Measurements from ENCODE around the gene ADAMTSL5.

The ADAMTSL5 gene

GRCh38 chr19:1489463-1490310, 23.1 kb downstream of the ADAMTSL5 start:
- H3K27ac ChIP-seq (ENCODE audit: poor library complexity, severe bottlenecking), result no peak overlapping the region
- no peaks in the 10 kb centered on the region for H3K27me3 ChIP-seq (ENCODE audit: insufficient read depth, poor library complexity, severe bottlenecking)
- H3K36me3 ChIP-seq (ENCODE audit: low read depth), result no peaks in the 10 kb centered on the region
- H3K9me3 ChIP-seq (ENCODE audit: severe bottlenecking), result no peaks in the 10 kb centered on the region
- H3K4me3 ChIP-seq (ENCODE audit: severe bottlenecking), result peak overlapping the region; percentile 33
- DNase-seq (ENCODE audit: low spot score), result no peak
- ATAC-seq (ENCODE audit: low read depth), result no peak
- TF ChIP-seq CTCF (IDR thresholded peaks at IDR 0.05; ENCODE audit: poor library complexity, severe bottlenecking), result no peak
- no peaks in the 10 kb centered on the region for H3K4me1 ChIP-seq (ENCODE audit: insufficient read depth, poor library complexity, severe bottlenecking)

DNA sequence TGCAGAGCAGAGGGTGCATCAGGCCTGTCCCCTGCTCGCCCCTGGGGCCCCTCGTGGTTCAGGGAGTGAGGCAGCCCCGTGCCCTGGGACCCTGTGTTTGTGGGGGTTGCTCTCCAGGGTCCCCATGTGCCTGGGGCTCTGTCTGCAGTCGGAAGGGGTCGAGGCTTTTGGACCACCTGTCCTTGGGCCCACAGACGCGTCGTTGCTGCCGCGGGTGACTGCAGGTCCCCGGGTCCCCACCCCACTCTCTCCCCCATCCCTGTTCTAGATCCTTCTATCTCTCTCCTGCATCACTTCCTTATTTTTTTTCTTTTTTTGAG, 24.6 kb downstream of the ADAMTSL5 start:
- ATAC-seq (ENCODE audit: low read depth), result no peak
- Histone ChIP-seq H3K9me3 (ENCODE audit: severe bottlenecking) (no peaks in the 10 kb centered on the region), H3K27ac (ENCODE audit: poor library complexity, severe bottlenecking) (no peak overlapping the region), H3K36me3 (ENCODE audit: low read depth) (no peaks in the 10 kb centered on the region), H3K4me3 (ENCODE audit: severe bottlenecking) (no peak overlapping the region), H3K27me3 (ENCODE audit: insufficient read depth, poor library complexity, severe bottlenecking) (no peaks in the 10 kb centered on the region), H3K4me1 (ENCODE audit: insufficient read depth, poor library complexity, severe bottlenecking) (no peaks in the 10 kb centered on the region)
- no peak for TF ChIP-seq CTCF (IDR thresholded peaks at IDR 0.05; ENCODE audit: poor library complexity, severe bottlenecking)
- no peak for DNase-seq (ENCODE audit: low spot score)

DNA sequence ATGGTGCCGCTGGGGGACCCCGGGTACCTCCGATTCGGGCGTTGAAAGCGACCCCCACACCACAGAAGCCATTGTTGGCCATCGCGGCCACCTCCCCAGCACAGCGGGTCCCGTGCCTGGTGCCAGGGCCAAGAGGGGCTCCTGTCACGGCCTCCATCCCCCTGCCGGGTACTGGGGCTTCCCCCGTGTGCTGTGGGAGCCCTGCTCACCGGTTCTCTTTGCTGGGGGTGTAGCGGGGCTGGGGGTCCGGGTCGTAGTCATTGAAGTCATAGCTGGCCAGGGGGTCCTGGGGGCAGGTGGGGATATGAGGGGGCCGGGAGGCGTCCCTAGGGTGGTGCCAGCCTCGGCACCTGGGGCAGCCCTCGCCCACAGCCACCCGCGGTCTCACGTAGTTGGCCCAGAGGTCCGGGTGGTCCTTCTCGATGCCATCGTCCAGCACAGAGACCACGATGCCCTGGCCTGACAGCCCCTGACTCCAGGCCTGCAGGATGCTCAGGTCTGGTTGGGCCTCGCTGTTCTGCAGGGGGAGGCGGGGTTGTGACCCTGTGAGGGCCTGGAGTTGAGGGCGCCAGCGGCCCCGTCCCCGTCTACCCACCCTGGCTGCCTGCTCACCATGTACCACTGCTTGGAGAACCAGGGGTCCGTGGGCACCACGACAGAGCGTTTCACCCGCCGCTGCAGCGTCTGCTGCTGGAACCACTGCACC, 25.1 kb downstream of the ADAMTSL5 start:
- no peaks in the 10 kb centered on the region for H3K4me1 ChIP-seq (ENCODE audit: insufficient read depth, poor library complexity, severe bottlenecking)
- H3K9me3 ChIP-seq (ENCODE audit: severe bottlenecking), result no peaks in the 10 kb centered on the region
- H3K27ac ChIP-seq (ENCODE audit: poor library complexity, severe bottlenecking), result no peak overlapping the region
- no peak for DNase-seq (ENCODE audit: low spot score)
- no peaks in the 10 kb centered on the region for H3K36me3 ChIP-seq (ENCODE audit: low read depth)
- H3K27me3 ChIP-seq (ENCODE audit: insufficient read depth, poor library complexity, severe bottlenecking), result no peaks in the 10 kb centered on the region
- ATAC-seq (ENCODE audit: low read depth), result no peak
- no peak for TF ChIP-seq CTCF (IDR thresholded peaks at IDR 0.05; ENCODE audit: poor library complexity, severe bottlenecking)
- H3K4me3 ChIP-seq (ENCODE audit: severe bottlenecking), result no peak overlapping the region

DNA sequence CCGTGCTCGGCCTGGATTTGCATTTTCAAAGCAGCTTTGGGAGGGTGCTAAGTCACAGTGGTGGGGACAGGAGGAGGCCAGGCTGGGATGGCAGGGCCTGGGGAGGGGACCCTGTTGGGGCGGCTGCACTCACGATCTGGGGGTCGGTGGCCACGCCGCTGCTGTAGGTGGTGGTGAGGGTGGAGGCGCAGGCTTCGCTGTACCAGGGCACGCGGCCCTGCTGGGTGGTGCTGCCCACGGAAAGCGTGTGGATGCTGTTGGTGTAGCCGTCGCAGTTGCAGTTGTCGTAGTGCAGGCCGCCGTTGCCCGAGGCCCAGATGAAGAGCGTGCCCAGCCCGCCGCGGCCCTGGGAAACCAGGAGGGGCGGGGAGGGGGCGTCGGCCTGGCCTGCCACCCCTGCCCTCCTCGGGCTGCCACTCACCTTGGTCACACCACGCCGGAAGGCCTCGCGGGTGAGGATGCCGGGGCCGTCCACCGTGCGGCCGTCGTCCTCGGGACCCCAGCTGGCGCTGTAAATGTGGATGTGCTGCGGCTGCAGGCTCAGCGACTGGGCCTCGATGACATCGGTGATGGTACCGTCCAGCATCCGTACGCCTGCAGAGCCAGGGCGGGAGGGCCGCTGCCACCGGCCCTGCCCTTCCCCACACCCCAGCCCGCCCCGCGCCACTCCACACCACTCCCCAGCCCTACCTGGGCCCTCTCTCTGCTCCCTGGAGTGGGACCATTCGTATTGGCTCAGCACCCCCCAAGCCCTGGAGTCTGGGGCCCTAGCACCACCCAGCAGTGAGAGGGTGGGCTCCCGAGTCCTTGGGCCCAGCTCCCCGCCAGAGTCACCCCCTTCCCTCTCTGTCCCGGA, 25.9 kb downstream of the ADAMTSL5 start:
- ATAC-seq (ENCODE audit: low read depth) (no peak), DNase-seq (ENCODE audit: low spot score) (no peak)
- Histone ChIP-seq H3K36me3 (ENCODE audit: low read depth) (no peaks in the 10 kb centered on the region), H3K27me3 (ENCODE audit: insufficient read depth, poor library complexity, severe bottlenecking) (no peaks in the 10 kb centered on the region), H3K4me1 (ENCODE audit: insufficient read depth, poor library complexity, severe bottlenecking) (no peaks in the 10 kb centered on the region), H3K27ac (ENCODE audit: poor library complexity, severe bottlenecking) (no peak overlapping the region), H3K4me3 (ENCODE audit: severe bottlenecking) (no peak overlapping the region), H3K9me3 (ENCODE audit: severe bottlenecking) (no peaks in the 10 kb centered on the region)
- TF ChIP-seq CTCF (IDR thresholded peaks at IDR 0.05; ENCODE audit: poor library complexity, severe bottlenecking), result no peak

Measured in RWPE2 (cell line).